ENCODE data around the gene LEKR1. TPM values are rescaled to one million over a fixed set of nuclear protein-coding genes. Genes with fewer than 3 reads are reported as not detected.

Gene LEKR1
- total RNA-seq, 1 experiment from 2014 or later: not detected

- in situ Hi-C loops (cut with HindIII; ENCODE audit: low sequenced_read_pairs): no loop called here
- DNase-seq (ENCODE audit: low spot score): no peak
These were observed 240.4 kb downstream of the LEKR1 start for GRCh38 chr3:157066335-157067098.

GRCh38 chr3:157067114-157067513, 241.0 kb downstream of the LEKR1 start:
- DNase-seq (ENCODE audit: low spot score): no peak
- in situ Hi-C loops (cut with HindIII; ENCODE audit: low sequenced_read_pairs): no loop called here

- no peak for DNase-seq (ENCODE audit: low spot score)
- in situ Hi-C loops (cut with HindIII; ENCODE audit: low sequenced_read_pairs): no loop called here
These were observed 243.3 kb downstream of the LEKR1 start for GRCh38 chr3:157069406-157069805.

- no peak for DNase-seq (ENCODE audit: low spot score)
- in situ Hi-C loops (cut with HindIII; ENCODE audit: low sequenced_read_pairs): no loop called here
These were observed 243.9 kb downstream of the LEKR1 start for GRCh38 chr3:157069846-157070677.

GRCh38 chr3:157070678-157070999, 244.5 kb downstream of the LEKR1 start:
- DNase-seq (ENCODE audit: low spot score): no peak
- in situ Hi-C loops (cut with HindIII; ENCODE audit: low sequenced_read_pairs): no loop called here

GRCh38 chr3:157071744-157072525, 245.8 kb downstream of the LEKR1 start:
- no peak for DNase-seq (ENCODE audit: low spot score)
- in situ Hi-C loops (cut with HindIII; ENCODE audit: low sequenced_read_pairs): no loop called here

- in situ Hi-C loops (cut with HindIII; ENCODE audit: low sequenced_read_pairs): no loop called here
These were observed 247.7 kb downstream of the LEKR1 start for GRCh38 chr3:157073810-157074209.

GRCh38 chr3:157074490-157074889, 248.3 kb downstream of the LEKR1 start:
- in situ Hi-C loops (cut with HindIII; ENCODE audit: low sequenced_read_pairs): no loop called here
- no peak for DNase-seq (ENCODE audit: low spot score)

More at GRCh38 chr3:157073810-157074209, 247.7 kb downstream of the LEKR1 start:
- no peak for DNase-seq (ENCODE audit: low spot score)

GRCh38 chr3:157074981-157075380, 248.8 kb downstream of the LEKR1 start:
- in situ Hi-C loops (cut with HindIII; ENCODE audit: low sequenced_read_pairs): no loop called here
- DNase-seq (ENCODE audit: low spot score): no peak

- in situ Hi-C loops (cut with HindIII; ENCODE audit: low sequenced_read_pairs): no loop called here
- DNase-seq (ENCODE audit: low spot score): no peak
These were observed 249.7 kb downstream of the LEKR1 start for GRCh38 chr3:157075693-157076420.

- DNase-seq (ENCODE audit: low spot score): no peak
- in situ Hi-C loops (cut with HindIII; ENCODE audit: low sequenced_read_pairs): no loop called here
These were observed 251.4 kb downstream of the LEKR1 start for GRCh38 chr3:157077565-157077991.

GRCh38 chr3:157078131-157078810, 252.1 kb downstream of the LEKR1 start:
- no peak for DNase-seq (ENCODE audit: low spot score)

GRCh38 chr3:157078811-157079185, 252.6 kb downstream of the LEKR1 start:
- in situ Hi-C loops (cut with HindIII; ENCODE audit: low sequenced_read_pairs): no loop called here
- DNase-seq (ENCODE audit: low spot score): no peak

More at GRCh38 chr3:157078131-157078810, 252.1 kb downstream of the LEKR1 start:
- in situ Hi-C loops (cut with HindIII; ENCODE audit: low sequenced_read_pairs): no loop called here

- in situ Hi-C loops (cut with HindIII; ENCODE audit: low sequenced_read_pairs): no loop called here
- no peak for DNase-seq (ENCODE audit: low spot score)
These were observed 253.7 kb downstream of the LEKR1 start for GRCh38 chr3:157079676-157080369.

- in situ Hi-C loops (cut with HindIII; ENCODE audit: low sequenced_read_pairs): no loop called here
- DNase-seq (ENCODE audit: low spot score): peak; percentile 89
These were observed 255.6 kb downstream of the LEKR1 start for GRCh38 chr3:157081626-157082210.

- no peak for DNase-seq (ENCODE audit: low spot score)
- in situ Hi-C loops (cut with HindIII; ENCODE audit: low sequenced_read_pairs): no loop called here
These were observed 256.3 kb downstream of the LEKR1 start for GRCh38 chr3:157082305-157082982.

GRCh38 chr3:157083824-157084223, 257.7 kb downstream of the LEKR1 start:
- in situ Hi-C loops (cut with HindIII; ENCODE audit: low sequenced_read_pairs): no loop called here
- DNase-seq (ENCODE audit: low spot score): no peak

Data from G401 (cell line).